Testis (tissue), 3 donors: ENCODE measurements around the gene ENTR1. TPM values are rescaled to one million over a fixed set of nuclear protein-coding genes. Genes with fewer than 3 reads are reported as not detected.

Experiments used
- DNase-seq: peaks from one replicate; pipeline ENCODE4 v3.0.0-alpha.2; 2019
- H3K27ac ChIP-seq, 2 donors: fragments of 200-600 bp; sonication (generic); one replicate each; pipeline ENCODE4 v1.5.1; 2019
- H3K27me3 ChIP-seq: fragments of 200-600 bp; sonication (generic); one replicate; pipeline ENCODE4 v1.5.1; 2019
- H3K36me3 ChIP-seq: fragments of 200-600 bp; sonication (generic); one replicate; pipeline ENCODE4 v1.5.1; 2017; ENCODE audit warnings: low read depth; ENCODE audit errors: missing control alignments
- H3K4me1 ChIP-seq: fragments of 200-600 bp; sonication (generic); one replicate; pipeline ENCODE4 v1.5.1; 2019
- H3K4me3 ChIP-seq, 2 donors: fragments of 200-600 bp; sonication (generic); one replicate each; pipeline ENCODE4 v1.5.1; 2017 to 2019
- H3K9me3 ChIP-seq: fragments of 200-600 bp; sonication (generic); one replicate; pipeline ENCODE4 v1.5.1; 2017
- CTCF ChIP-seq, 3 experiments: fragments of 450-650 bp in 2 of 3; fragments of 200-600 bp in 1 of 3; sonication (generic) in 1 of 3; IDR thresholded peaks; one replicate each; pipeline ENCODE4 v1.5.1; 2016 to 2019; ENCODE audit warnings: antibody characterized with exemption in 3 of 3, mild to moderate bottlenecking in 2 of 3, moderate library complexity in 1 of 3
- POLR2A ChIP-seq: fragments of 450-650 bp; IDR thresholded peaks from one replicate; pipeline ENCODE4 v1.6.1; 2017; ENCODE audit warnings: antibody characterized with exemption, mild to moderate bottlenecking, moderate library complexity
- WGBS, 2 donors: methylation state at CpG; one replicate each; pipeline ENCODE4 v1.1.5; 2018; 5-methylcytosine and 5-hydroxymethylcytosine counted together
- intact Hi-C: fragments of 100-400 bp; cut with DNase I; formaldehyde crosslinking; loops from one replicate; pipeline ENCODE4 v1.15.1; 2023; ENCODE audit warnings: low total_unique reads
- polyA plus RNA-seq: library from polyadenylated mRNA; stranded (reverse); fragments of 350-450 nt; fragmentation: Illumina TruSeq; extraction: RNeasy Lipid Tissue Mini Kit (QIAGEN cat#74804); gene quantifications from one replicate; pipeline ENCODE4 v1.2.3, GENCODE V29; 2014; ENCODE audit warnings: low read depth, low replicate concordance; ENCODE audit not compliant: insufficient read depth
- total RNA-seq, 2 donors: library from RNA; depleted of rRNA; stranded (reverse); fragments of >200 nt; gene quantifications; one replicate each; pipeline ENCODE4 v1.2.3, GENCODE V29; 2016

The ENTR1 gene
- total and polyA plus RNA-seq, 3 donors from 2014 or later = 61.7 to 69.1 (median 64.3) TPM

GRCh38 chr9:136422876-136423275 lies 12.5 kb upstream of the ENTR1 start:
- Histone ChIP-seq H3K27ac (no peak overlapping the region), H3K4me3 (no peak overlapping the region), H3K9me3 (no peaks in the 10 kb centered on the region), H3K36me3 (no peaks in the 10 kb centered on the region), H3K4me1 (no peaks in the 10 kb centered on the region), H3K27me3 (no peaks in the 10 kb centered on the region)
- no peak for DNase-seq
- intact Hi-C loops = no loop called here
- TF ChIP-seq POLR2A = no peak
- no peak for TF ChIP-seq CTCF (IDR thresholded peaks at IDR 0.05)
- WGBS, 2 donors = 94% methylated on average over 9 to 26 of the region's 26 CpGs

- H3K4me3 ChIP-seq = no peak overlapping the region
- no peaks in the 10 kb centered on the region for H3K27me3 ChIP-seq
- H3K9me3 ChIP-seq = no peaks in the 10 kb centered on the region
- no peaks in the 10 kb centered on the region for H3K36me3 ChIP-seq
- no peak for DNase-seq
- H3K27ac ChIP-seq = no peak overlapping the region
- H3K4me1 ChIP-seq = no peaks in the 10 kb centered on the region
- intact Hi-C loops = no loop called here
- 92 to 94% methylated on average over 12 to 21 of the region's 21 CpGs for WGBS, 2 donors
- TF ChIP-seq CTCF (IDR thresholded peaks at IDR 0.05) (no peak), POLR2A (no peak)
Measured at GRCh38 chr9:136421791-136422190, 11.4 kb upstream of the ENTR1 start.

- no peaks in the 10 kb centered on the region for H3K9me3 ChIP-seq
- intact Hi-C loops = no loop called here
- no peak overlapping the region for H3K27ac ChIP-seq
- DNase-seq = no peak
- H3K27me3 ChIP-seq = no peaks in the 10 kb centered on the region
- H3K36me3 ChIP-seq = no peaks in the 10 kb centered on the region
- TF ChIP-seq POLR2A = no peak
- TF ChIP-seq CTCF (IDR thresholded peaks at IDR 0.05) = no peak
- H3K4me1 ChIP-seq = no peaks in the 10 kb centered on the region
- no peak overlapping the region for H3K4me3 ChIP-seq
- WGBS, 2 donors = 91 to 92% methylated on average over 11 to 12 of the region's 12 CpGs
Measured at GRCh38 chr9:136419092-136419420, 8.6 kb upstream of the ENTR1 start.

GRCh38 chr9:136418182-136419091 lies 8.0 kb upstream of the ENTR1 start:
- Histone ChIP-seq H3K36me3 (no peaks in the 10 kb centered on the region), H3K4me3 (no peak overlapping the region), H3K4me1 (no peaks in the 10 kb centered on the region), H3K9me3 (no peaks in the 10 kb centered on the region), H3K27me3 (no peaks in the 10 kb centered on the region), H3K27ac (no peak overlapping the region)
- no peak for TF ChIP-seq POLR2A
- TF ChIP-seq CTCF (IDR thresholded peaks at IDR 0.05) = no peak
- DNase-seq = no peak
- WGBS, 2 donors = 90% methylated on average over 36 to 48 of the region's 48 CpGs
- intact Hi-C loops = no loop called here

- no peak overlapping the region for H3K4me3 ChIP-seq
- no peaks in the 10 kb centered on the region for H3K4me1 ChIP-seq
- no peaks in the 10 kb centered on the region for H3K36me3 ChIP-seq
- no peaks in the 10 kb centered on the region for H3K27me3 ChIP-seq
- no peak for TF ChIP-seq CTCF (IDR thresholded peaks at IDR 0.05)
- TF ChIP-seq POLR2A = no peak
- no peaks in the 10 kb centered on the region for H3K9me3 ChIP-seq
- WGBS, 2 donors = 87 to 94% methylated on average over 15 to 19 of the region's 19 CpGs
- intact Hi-C loops = no loop called here
- no peak overlapping the region for H3K27ac ChIP-seq
- DNase-seq = no peak
Measured at GRCh38 chr9:136416914-136417313, 6.5 kb upstream of the ENTR1 start.
